ENCODE measurements around the gene SEMA6C. TPM values are rescaled to one million over a fixed set of nuclear protein-coding genes. Genes with fewer than 3 reads are reported as not detected.

Gene SEMA6C
- total and polyA plus RNA-seq, 2 of the 8 experiments (the other 6 are each of a cell fraction or from before 2014, with no cell fraction given), result 12.2 to 15.7 TPM

GRCh38 chr1:151176514-151177045 lies 30.1 kb upstream of the SEMA6C start (continued):
- TF ChIP-seq ATF3 (IDR thresholded peaks at IDR 0.05; ENCODE audit: insufficient read depth, low read depth, low read length) (no peak), JUN (IDR thresholded peaks at IDR 0.05; ENCODE audit: low read depth, low read length) (no peak), SP2 (IDR thresholded peaks at IDR 0.05; ENCODE audit: low read length) (no peak), RAD21 (IDR thresholded peaks at IDR 0.05 in 1 of 2, conservative IDR thresholded peaks at IDR 0.05 in 1 of 2; ENCODE audit: low read depth in 2 of 2, low read length in 2 of 2) (no peak)
